OCI-M2 (cell line): Measurements from ENCODE around the gene ENPP1.

Experiments
- DNase-seq: peaks from one replicate; lab custom pipeline; 2025; ENCODE audit not compliant: unreplicated experiment; lab: John Stamatoyannopoulos, UW

The ENPP1 gene

GRCh38 chr6:131784561-131784960 lies 23.3 kb upstream of the ENPP1 start:
- DNase-seq = no peak

- DNase-seq = no peak
These were observed 20.7 kb upstream of the ENPP1 start for GRCh38 chr6:131787079-131787478.

- DNase-seq = no peak
These were observed 19.8 kb upstream of the ENPP1 start for GRCh38 chr6:131787766-131788712.

GRCh38 chr6:131789219-131789618 lies 18.6 kb upstream of the ENPP1 start:
- DNase-seq = no peak

DNA sequence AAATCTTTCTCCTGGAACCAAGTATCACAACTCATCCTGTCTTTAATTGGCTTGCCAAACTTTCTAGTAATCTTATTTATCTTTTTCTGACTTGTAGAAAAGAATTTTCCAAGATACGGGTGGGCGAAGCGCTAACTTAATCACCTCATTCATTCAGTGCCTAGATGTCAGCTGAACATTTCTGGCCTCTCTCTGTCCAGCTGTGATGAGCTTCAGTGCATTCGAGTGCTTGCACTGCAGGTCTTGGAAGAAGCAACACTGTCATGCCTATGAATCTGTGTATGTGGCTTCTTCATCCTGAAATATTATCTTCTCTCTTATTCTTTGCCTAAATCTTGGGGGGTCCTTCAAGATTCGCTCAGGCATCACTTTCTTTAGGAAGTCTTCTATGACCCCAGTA lies 16.3 kb upstream of the ENPP1 start:
- no peak for DNase-seq

- no peak for DNase-seq
These were observed 15.7 kb upstream of the ENPP1 start for GRCh38 chr6:131792091-131792496.

DNA sequence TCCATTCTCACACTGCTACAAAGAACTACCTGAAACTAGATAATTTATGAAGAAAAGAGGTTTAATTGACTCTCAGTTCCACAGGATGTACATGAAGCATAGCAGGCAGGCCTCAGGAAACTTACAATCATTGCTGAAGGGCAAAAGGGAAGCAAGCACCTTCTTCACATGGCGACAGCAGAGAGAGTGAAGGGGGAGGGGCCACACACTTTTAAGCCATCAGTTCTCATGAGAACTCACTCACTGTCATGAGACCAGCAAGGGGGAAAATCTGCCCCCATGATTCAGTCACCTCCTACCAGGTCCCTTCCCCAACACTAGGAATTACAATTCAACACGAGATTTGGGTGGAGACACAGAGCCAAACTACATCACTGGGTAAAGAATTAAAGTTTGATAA lies 12.5 kb upstream of the ENPP1 start:
- no peak for DNase-seq

DNA sequence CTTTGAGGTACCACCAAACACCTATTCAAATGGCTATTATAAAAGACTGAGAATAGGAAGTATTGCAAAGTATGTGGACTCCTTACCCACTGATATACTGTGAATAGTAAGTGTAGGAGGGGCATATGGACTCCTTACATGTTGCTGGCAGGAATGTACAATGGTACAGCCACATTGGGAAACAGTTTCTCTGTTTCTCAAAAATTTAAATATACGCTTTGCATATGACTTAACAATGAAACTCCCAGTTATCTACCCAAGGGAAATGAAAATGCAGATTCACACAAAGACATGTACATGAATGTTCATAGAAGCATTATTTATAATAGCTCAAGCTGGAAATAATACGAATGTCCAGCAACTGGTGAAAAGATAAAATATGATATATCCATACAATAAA lies 5.5 kb upstream of the ENPP1 start:
- DNase-seq = no peak

DNA sequence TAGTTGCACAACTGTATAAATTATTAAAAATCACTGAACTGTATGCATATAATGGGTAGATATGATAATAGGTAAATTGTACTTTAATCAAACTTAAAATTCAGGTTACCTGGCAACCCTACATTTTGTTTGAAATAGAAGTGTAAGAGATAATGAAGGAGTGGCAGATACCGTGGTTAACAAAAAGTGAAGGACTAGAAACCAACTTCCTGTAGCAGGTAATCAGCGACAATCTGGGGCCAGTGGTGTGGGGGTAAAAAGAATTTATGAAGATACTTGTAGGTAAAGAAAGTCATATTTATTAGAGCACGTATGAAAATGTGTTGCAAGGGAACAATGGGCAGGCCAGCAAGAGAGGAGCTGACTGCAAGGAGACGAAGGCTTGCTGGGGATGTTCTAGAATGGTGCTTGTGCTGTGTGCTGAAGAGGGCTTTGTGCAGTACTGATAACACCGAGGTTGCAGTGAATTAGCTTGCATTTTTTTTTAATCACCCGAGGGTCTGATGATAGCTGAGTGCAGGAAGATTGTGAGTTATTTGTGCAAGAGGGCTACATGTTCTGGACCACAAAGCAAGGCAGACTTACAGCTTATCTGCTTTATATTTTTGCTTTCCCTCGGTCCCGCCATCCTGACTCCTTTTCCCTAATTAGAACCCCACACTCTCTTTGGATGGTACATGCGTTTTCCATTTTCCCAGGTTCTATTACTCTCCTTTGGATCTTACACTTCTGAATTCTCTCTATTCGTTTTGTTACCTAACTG lies 4.6 kb upstream of the ENPP1 start:
- DNase-seq = no peak

- no peak for DNase-seq
These were observed 3.7 kb upstream of the ENPP1 start for GRCh38 chr6:131804131-131804530.

DNA sequence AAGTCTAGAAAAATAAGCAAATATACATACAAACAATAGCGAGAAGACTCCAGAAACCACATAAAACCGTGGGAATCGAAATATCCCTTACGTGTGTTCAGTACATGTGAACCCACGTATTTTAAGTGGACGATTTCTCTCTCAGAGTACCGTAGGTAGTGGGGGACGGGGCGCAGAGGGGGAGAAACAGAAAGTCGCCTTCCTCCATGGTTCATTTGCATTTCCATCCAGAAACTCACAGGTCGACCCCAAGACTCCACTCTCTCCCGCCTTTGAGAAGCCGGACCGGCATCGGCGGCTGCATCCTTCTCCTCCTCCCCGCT lies 538 bp upstream of the ENPP1 start:
- DNase-seq = no peak

DNA sequence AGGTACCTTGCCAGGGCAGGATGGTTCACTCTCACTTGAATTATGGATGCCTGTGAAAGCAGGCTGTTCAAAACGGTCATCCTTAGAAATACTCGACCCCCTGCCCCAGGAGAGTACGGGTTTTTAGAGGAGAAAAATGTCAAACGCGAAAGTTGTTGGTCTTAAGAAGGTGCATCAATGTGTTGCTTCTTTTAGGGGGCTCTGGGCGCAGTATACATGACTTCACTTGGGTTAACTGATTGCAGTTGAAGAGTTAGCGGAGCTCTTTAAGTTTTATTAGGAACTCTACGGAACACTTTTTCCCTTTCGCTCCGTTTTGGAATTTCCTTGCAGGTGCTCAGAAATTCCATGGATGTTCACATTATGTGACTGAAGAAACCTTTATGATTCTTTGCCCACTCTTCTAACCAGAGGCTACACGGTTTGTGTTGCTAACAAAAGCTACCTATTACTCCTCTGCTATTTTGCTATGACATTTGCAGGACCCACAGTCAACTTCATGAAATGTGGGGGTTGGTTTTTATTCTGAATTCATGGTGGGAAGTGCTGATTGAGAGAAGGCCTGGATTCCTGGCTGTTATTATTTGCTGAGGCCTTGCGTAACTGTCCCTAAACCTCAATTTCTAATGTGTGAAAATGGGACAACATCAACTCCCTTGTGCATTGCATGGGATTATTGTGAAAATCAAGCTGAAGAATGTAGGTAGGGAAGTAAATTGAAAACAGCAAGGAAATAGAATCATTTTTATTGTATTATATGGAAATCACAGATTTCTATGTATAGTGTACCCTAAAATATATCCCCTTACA lies 845 bp downstream of the ENPP1 start:
- DNase-seq = no peak

GRCh38 chr6:131811500-131811899 lies 3.7 kb downstream of the ENPP1 start:
- DNase-seq = no peak

- DNase-seq = no peak
These were observed 6.2 kb downstream of the ENPP1 start for GRCh38 chr6:131813991-131814390.

DNA sequence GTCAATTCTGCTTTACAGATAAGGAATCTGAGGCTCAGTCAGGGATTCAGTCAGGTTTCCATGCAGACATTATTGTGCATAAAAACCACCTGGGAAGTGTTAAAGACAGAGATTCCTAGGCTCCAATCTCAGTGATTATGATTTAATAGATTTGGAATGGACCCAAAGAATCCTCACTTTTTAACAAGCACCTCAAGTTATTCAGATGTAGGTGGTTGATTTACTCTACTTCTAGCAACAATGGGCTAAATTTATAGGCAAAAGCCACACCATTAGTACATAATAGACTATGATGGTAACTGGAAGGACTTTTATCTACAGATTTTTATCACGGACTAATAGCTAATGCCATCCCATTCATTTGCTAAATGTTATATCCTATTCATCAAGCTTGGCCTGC lies 9.0 kb downstream of the ENPP1 start:
- DNase-seq = no peak

GRCh38 chr6:131819572-131820124 lies 11.8 kb downstream of the ENPP1 start:
- no peak for DNase-seq

- DNase-seq = no peak
These were observed 13.4 kb downstream of the ENPP1 start for GRCh38 chr6:131821010-131821807.

- no peak for DNase-seq
These were observed 14.3 kb downstream of the ENPP1 start for GRCh38 chr6:131822119-131822518.

DNA sequence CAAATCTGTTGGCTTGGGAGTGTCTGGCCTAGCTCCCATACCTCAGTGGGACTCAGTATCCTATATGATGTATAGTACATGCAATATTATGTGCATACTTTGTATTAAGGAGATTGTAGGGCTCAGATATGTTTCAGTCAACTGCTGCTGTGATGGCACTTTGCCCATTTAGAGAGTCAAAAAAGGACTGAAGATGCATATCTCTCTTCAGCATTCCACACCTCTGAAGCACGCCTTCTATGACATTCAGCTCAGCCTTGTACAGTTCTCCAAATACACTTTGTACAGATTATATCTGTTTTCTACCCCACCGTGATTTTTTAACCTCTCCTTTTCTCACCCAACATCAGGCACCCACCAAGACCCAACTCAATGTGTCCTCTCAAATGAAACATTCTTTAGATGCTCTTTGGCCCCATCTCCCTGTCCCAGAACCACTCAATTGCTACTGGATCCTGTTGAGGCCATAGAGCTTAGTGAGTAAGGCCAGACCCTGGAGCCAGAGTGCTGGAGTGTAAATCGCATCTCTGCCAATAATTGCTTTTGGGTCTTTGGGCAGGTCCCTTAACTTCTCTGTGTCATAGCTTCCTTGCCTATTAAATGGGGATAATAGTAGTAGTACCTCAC lies 15.6 kb downstream of the ENPP1 start:
- DNase-seq = no peak

- no peak for DNase-seq
These were observed 18.1 kb downstream of the ENPP1 start for GRCh38 chr6:131825946-131826345.
